ENCODE results near the gene ZNF223.

Gene ZNF223

DNA sequence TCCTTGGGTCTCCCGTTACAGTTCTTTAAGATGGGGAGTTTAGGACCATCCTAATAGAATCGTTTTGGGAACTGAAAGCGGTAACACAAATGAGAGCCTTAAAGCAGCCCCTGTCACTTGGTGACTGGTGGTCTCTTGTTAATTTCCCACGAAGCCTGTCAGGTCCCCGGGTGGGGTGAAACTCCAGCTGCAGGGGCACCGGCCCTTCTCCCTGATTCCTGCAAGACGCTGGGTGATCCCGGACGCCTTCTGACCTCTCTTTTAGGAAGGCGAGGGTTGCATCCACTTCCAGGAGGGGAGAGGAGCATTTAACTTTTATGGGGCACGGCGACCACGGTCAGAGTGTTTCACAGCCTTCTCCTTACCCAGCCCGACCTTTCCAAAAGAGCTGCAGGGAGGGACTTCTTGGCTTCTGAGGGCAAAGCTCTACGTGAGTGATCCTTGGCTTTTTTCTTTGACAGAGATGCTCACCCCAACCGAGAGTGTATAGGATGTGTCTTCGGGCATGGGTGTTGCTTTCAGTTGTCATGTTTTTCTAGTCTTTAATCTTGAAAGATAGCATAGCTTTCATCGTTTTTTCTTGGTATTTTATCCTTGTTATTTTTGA is 62.1 kb downstream of the ZNF223 start:
- TF ChIP-seq, protein P1, sequence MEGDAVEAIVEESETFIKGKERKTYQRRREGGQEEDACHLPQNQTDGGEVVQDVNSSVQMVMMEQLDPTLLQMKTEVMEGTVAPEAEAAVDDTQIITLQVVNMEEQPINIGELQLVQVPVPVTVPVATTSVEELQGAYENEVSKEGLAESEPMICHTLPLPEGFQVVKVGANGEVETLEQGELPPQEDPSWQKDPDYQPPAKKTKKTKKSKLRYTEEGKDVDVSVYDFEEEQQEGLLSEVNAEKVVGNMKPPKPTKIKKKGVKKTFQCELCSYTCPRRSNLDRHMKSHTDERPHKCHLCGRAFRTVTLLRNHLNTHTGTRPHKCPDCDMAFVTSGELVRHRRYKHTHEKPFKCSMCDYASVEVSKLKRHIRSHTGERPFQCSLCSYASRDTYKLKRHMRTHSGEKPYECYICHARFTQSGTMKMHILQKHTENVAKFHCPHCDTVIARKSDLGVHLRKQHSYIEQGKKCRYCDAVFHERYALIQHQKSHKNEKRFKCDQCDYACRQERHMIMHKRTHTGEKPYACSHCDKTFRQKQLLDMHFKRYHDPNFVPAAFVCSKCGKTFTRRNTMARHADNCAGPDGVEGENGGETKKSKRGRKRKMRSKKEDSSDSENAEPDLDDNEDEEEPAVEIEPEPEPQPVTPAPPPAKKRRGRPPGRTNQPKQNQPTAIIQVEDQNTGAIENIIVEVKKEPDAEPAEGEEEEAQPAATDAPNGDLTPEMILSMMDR (IDR thresholded peaks at IDR 0.05; ENCODE audit: control insufficient read depth, insufficient read depth, low read depth, low read length, missing control alignments): no peak
- peak overlapping the region; percentile 94 for H3K4me3 ChIP-seq (ENCODE audit: control insufficient read depth, low read depth, low read length)
- DNase-seq (ENCODE audit: low read depth): no peak

Measured in AG09309 (cell line).